GM06990 (cell line): ENCODE data around the gene FAM133A.

ENCODE experiments used
- DNase-seq: peaks from one replicate; pipeline ENCODE4 v3.0.0-alpha.2; 2011; ENCODE audit not compliant: insufficient read length; ENCODE audit errors: extremely low read depth
- H3K27me3 ChIP-seq: replicated peaks from 2 replicates; pipeline ENCODE4 v1.6.0; 2011; ENCODE audit warnings: low read length; ENCODE audit not compliant: control insufficient read depth, insufficient read depth
- H3K36me3 ChIP-seq: 2 replicates; pipeline ENCODE4 v1.5.1; 2011; ENCODE audit warnings: low read length; ENCODE audit not compliant: control insufficient read depth, insufficient read depth
- H3K4me3 ChIP-seq: replicated peaks from 2 replicates; pipeline ENCODE4 v1.5.1; 2011; ENCODE audit warnings: low read depth, mild to moderate bottlenecking, control low read depth, low read length
- TF ChIP-seq, protein P1 (sequence below): IDR thresholded peaks from 2 replicates; pipeline ENCODE4 v1.5.1; 2011; ENCODE audit warnings: low read length, control low read depth, mild to moderate bottlenecking, inconsistent platforms; ENCODE audit not compliant: insufficient read depth, poor library complexity, severe bottlenecking

The FAM133A gene

GRCh38 chrX:93673869-93674271 is at the start of gene FAM133A:
Gene FAM133A (plus strand): TSS chrX:93674206. CDS start chrX:93709420, 35,214 bp downstream.
- H3K36me3 ChIP-seq = no peaks in the 10 kb centered on the region
- TF ChIP-seq, protein P1, sequence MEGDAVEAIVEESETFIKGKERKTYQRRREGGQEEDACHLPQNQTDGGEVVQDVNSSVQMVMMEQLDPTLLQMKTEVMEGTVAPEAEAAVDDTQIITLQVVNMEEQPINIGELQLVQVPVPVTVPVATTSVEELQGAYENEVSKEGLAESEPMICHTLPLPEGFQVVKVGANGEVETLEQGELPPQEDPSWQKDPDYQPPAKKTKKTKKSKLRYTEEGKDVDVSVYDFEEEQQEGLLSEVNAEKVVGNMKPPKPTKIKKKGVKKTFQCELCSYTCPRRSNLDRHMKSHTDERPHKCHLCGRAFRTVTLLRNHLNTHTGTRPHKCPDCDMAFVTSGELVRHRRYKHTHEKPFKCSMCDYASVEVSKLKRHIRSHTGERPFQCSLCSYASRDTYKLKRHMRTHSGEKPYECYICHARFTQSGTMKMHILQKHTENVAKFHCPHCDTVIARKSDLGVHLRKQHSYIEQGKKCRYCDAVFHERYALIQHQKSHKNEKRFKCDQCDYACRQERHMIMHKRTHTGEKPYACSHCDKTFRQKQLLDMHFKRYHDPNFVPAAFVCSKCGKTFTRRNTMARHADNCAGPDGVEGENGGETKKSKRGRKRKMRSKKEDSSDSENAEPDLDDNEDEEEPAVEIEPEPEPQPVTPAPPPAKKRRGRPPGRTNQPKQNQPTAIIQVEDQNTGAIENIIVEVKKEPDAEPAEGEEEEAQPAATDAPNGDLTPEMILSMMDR = no peak
- no peaks in the 10 kb centered on the region for H3K27me3 ChIP-seq
- H3K4me3 ChIP-seq = peak within 1 kb of the TSS; percentile 59
- DNase-seq = no peak

- H3K27me3 ChIP-seq = no peaks in the 10 kb centered on the region
- no peaks in the 10 kb centered on the region for H3K36me3 ChIP-seq
- no peak overlapping the region for H3K4me3 ChIP-seq
- DNase-seq = no peak
- TF ChIP-seq, protein P1 = no peak
Observed at GRCh38 chrX:93637591-93637990, 36.4 kb upstream of the FAM133A start.

- no peaks in the 10 kb centered on the region for H3K36me3 ChIP-seq
- no peak for DNase-seq
- no peak overlapping the region for H3K4me3 ChIP-seq
- H3K27me3 ChIP-seq = no peaks in the 10 kb centered on the region
- TF ChIP-seq, protein P1 = no peak
Observed at GRCh38 chrX:93649381-93649780, 24.6 kb upstream of the FAM133A start.

DNA sequence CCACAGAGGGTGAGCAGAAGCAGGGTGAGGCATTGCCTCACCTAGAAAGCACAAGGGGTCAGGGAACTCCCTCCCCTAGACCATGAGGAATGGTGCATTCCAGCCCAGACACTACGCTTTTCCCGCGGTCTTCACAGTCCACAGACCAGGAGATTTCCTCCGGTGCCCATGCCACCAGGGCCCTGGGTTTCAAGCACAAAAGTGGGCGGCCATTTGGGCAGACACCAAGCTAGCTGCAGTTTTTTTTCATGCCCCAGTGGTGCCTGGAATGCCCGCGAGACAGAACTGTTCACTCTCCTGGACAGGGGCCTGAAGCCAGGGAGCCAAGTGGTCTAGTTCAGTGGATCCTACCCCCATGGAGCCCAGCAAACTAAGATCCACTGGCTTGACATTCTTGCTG is 13.4 kb upstream of the FAM133A start:
- no peaks in the 10 kb centered on the region for H3K27me3 ChIP-seq
- no peak for DNase-seq
- no peak overlapping the region for H3K4me3 ChIP-seq
- TF ChIP-seq, protein P1 = no peak
- no peaks in the 10 kb centered on the region for H3K36me3 ChIP-seq

DNA sequence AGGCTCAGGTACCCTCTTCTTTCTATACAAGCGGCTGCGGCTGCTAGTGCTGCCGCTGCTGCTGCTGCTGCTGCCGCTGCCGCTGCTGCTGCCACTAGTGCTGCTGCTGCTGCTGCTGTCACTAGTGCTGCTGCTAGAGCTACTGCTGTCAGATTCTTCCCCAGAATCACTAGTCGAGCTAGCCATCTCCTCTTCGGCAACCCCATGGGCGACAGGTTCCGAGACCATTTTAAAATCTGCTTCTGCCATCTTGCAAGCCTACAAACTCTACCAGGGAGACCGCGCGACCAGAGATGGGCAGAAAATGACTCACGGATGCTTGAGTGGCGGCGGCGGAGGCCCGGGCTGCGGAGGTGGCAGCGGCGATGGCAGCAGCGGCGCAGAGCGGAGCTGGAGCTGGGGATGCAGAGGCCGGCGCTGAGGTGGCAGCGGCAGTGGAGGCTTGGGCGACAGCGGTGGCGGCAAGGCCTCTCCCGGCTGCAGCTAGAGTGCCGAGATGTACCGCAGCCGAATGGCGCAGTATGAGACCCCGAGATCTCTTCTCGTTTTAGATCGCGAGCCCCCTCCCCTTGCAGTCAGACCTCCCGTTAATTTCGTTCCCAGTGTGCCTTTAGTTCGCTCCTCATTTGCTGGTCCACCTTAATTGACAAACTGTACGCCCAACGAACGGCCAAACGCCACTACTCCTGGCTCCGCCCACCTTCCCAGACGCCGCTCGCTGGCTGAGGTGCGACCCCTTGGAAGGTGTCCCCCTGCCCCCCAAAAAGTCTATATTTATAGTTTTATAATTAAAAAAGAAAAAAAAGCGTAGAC is 744 bp upstream of the FAM133A start, which contains the start of gene NAP1L3:
TSS of gene NAP1L3 (minus strand) at position 523 of the 813 bp plus-strand sequence. CDS start at position 249, 274 bp downstream.
- TF ChIP-seq, protein P1 = no peak
- peak; percentile 13 for DNase-seq
- Histone ChIP-seq H3K4me3 (peak within 1 kb of the TSS; percentile 59), H3K27me3 (no peaks in the 10 kb centered on the region), H3K36me3 (no peaks in the 10 kb centered on the region)
